SK-N-SH (cell line): Measurements from ENCODE around the gene CCDC138. TPM values are rescaled to one million over a fixed set of nuclear protein-coding genes. Genes with fewer than 3 reads are reported as not detected.

ENCODE experiments used
- CTCF ChIA-PET: fragments of 300-600, 350-600 bp; formaldehyde crosslinking; extraction: SDS; loops from one replicate; lab custom pipeline; 2021; lab: Yijun Ruan, JAX
- POLR2A ChIA-PET: fragments of 350-600 bp; sonication (Branson Sonifier 250); formaldehyde crosslinking; extraction: SDS; loops from one replicate; lab custom pipeline; 2020; ENCODE audit warnings: antibody characterized with exemption, inconsistent platforms; lab: Yijun Ruan, JAX
- DNase-seq: peaks from one replicate; pipeline ENCODE4 v3.0.0; 2012
- H2AFZ ChIP-seq: fragments of 200-600 bp; sonication (generic); 2 replicates; pipeline ENCODE4 v1.8.1; 2016; ENCODE audit warnings: antibody characterized with exemption, mild to moderate bottlenecking, low read depth
- H3F3A ChIP-seq: fragments of 200-600 bp; sonication (generic); replicated peaks from 2 replicates; pipeline ENCODE3; 2016; ENCODE audit warnings: antibody characterized with exemption, mild to moderate bottlenecking; ENCODE audit not compliant: insufficient read depth
- H3K27ac ChIP-seq, 2 experiments: fragments of 200-500 bp in 1 of 2; fragments of 200-600 bp in 1 of 2; sonication (Bioruptor generic) in 1 of 2; sonication (generic), shearing (Covaris generic) in 1 of 2; 2 replicates each; pipeline versions ENCODE4 v1.5.1 to v1.6.1; 2014 to 2016; ENCODE audit warnings: low read depth in 2 of 2, inconsistent platforms in 1 of 2, low read length in 1 of 2, mild to moderate bottlenecking in 1 of 2, mixed read lengths in 1 of 2
- H3K27me3 ChIP-seq: fragments of 200-600 bp; sonication (generic), shearing (Covaris generic); 2 replicates; pipeline ENCODE4 v1.6.1; 2016; ENCODE audit warnings: mixed run types; ENCODE audit not compliant: insufficient read depth
- H3K36me3 ChIP-seq, 2 experiments: fragments of 200-500 bp in 1 of 2; fragments of 200-600 bp in 1 of 2; sonication (Bioruptor generic) in 1 of 2; sonication (generic) in 1 of 2; replicated peaks in 1 of 2; 2 replicates each; pipeline versions ENCODE3 to v1.5.1; 2014 to 2016; ENCODE audit warnings: low read length in 1 of 2, mild to moderate bottlenecking in 1 of 2; ENCODE audit not compliant: insufficient read depth in 2 of 2, control insufficient read depth in 1 of 2
- H3K4me1 ChIP-seq, 2 experiments: fragments of 200-500 bp in 1 of 2; fragments of 200-600 bp in 1 of 2; sonication (Bioruptor generic) in 1 of 2; sonication (generic), shearing (Covaris generic) in 1 of 2; 2 replicates each; pipeline versions ENCODE4 v1.5.1 to v1.6.1; 2014 to 2016; ENCODE audit warnings: low read depth in 1 of 2, low read length in 1 of 2, mixed run types in 1 of 2; ENCODE audit not compliant: insufficient read depth in 2 of 2, control insufficient read depth in 1 of 2
- H3K4me2 ChIP-seq: fragments of 200-600 bp; sonication (generic), shearing (Covaris generic); 2 replicates; pipeline ENCODE4 v1.6.1; 2017; ENCODE audit warnings: mixed run types
- H3K4me3 ChIP-seq, 2 experiments: fragments of 200-500 bp in 1 of 2; fragments of 200-600 bp in 1 of 2; sonication (Bioruptor generic) in 1 of 2; sonication (generic), shearing (Covaris generic) in 1 of 2; 2 replicates each; pipeline versions ENCODE4 v1.5.1 to v1.8.1; 2014 to 2016; ENCODE audit warnings: low read depth in 2 of 2, inconsistent platforms in 1 of 2, low read length in 1 of 2, mild to moderate bottlenecking in 1 of 2, mixed read lengths in 1 of 2, moderate library complexity in 1 of 2
- H3K79me2 ChIP-seq: fragments of 200-600 bp; sonication (generic); 2 replicates; pipeline ENCODE4 v1.8.1; 2017; ENCODE audit warnings: mild to moderate bottlenecking; ENCODE audit not compliant: insufficient read depth
- H3K9ac ChIP-seq: fragments of 200-600 bp; sonication (generic); 2 replicates; pipeline ENCODE4 v1.6.1; 2017; ENCODE audit warnings: mixed run types
- H3K9me2 ChIP-seq: fragments of 200-600 bp; sonication (generic); 2 replicates; pipeline ENCODE4 v1.6.1; 2017; ENCODE audit warnings: mixed run types
- H3K9me3 ChIP-seq: fragments of 200-600 bp; sonication (generic); 2 replicates; pipeline ENCODE4 v1.6.1; 2017; ENCODE audit warnings: mixed run types, mild to moderate bottlenecking, moderate library complexity
- H4K20me1 ChIP-seq: fragments of 200-600 bp; sonication (generic); 2 replicates; pipeline ENCODE4 v1.6.1; 2017; ENCODE audit warnings: mild to moderate bottlenecking, mixed run types; ENCODE audit not compliant: insufficient read depth
- CTCF ChIP-seq: fragments of 200-600 bp; sonication (generic); IDR thresholded peaks from 2 replicates; pipeline ENCODE4 v1.6.1; 2017; ENCODE audit warnings: antibody characterized with exemption, mild to moderate bottlenecking, moderate library complexity
- ELF1 ChIP-seq: IDR thresholded peaks from 2 replicates; pipeline ENCODE4 v1.4.0; 2012
- FOXJ3 ChIP-seq: sonication (generic); formaldehyde crosslinking; IDR thresholded peaks from 2 replicates; pipeline ENCODE4 v1.5.1; 2020; ENCODE audit warnings: mild to moderate bottlenecking, missing genetic modification reagents
- FOXM1 ChIP-seq: IDR thresholded peaks from 2 replicates; pipeline ENCODE4 v1.4.0; 2012; ENCODE audit warnings: low read depth, mild to moderate bottlenecking
- GABPA ChIP-seq: IDR thresholded peaks from 2 replicates; pipeline ENCODE4 v1.4.0; 2012; ENCODE audit warnings: low read depth, mild to moderate bottlenecking
- GATA2 ChIP-seq: sonication (generic); formaldehyde crosslinking; IDR thresholded peaks from 2 replicates; pipeline ENCODE4 v1.5.0; 2020; ENCODE audit warnings: mild to moderate bottlenecking, missing genetic modification reagents
- IRF3 ChIP-seq: fragments of 150-350 bp; IDR thresholded peaks from 2 replicates; pipeline ENCODE4 v1.6.1; 2016; ENCODE audit warnings: mild to moderate bottlenecking, low read depth, low read length
- JUND ChIP-seq: IDR thresholded peaks from 2 replicates; pipeline ENCODE4 v1.4.0; 2012
- MXI1 ChIP-seq: IDR thresholded peaks from 2 replicates; pipeline ENCODE4 v1.6.1; 2012; ENCODE audit warnings: mild to moderate bottlenecking, low read depth, low read length, improper control_type of control experiment
- NFIC ChIP-seq: IDR thresholded peaks from 2 replicates; pipeline ENCODE4 v1.4.0; 2012; ENCODE audit warnings: borderline replicate concordance
- POLR2AphosphoS5 ChIP-seq: IDR thresholded peaks from 2 replicates; pipeline ENCODE4 v1.6.1; 2012; ENCODE audit warnings: low read depth, low read length
- RAD21 ChIP-seq: IDR thresholded peaks from 2 replicates; pipeline ENCODE4 v1.6.1; 2012; ENCODE audit warnings: mild to moderate bottlenecking, low read length
- RCOR1 ChIP-seq: fragments of 150-350 bp; IDR thresholded peaks from 2 replicates; pipeline ENCODE4 v1.6.1; 2017; ENCODE audit warnings: antibody characterized with exemption, low read length
- RFX5 ChIP-seq: IDR thresholded peaks from 2 replicates; pipeline ENCODE4 v1.6.1; 2012; ENCODE audit warnings: mild to moderate bottlenecking, improper control_type of control experiment, low read length
- RXRA ChIP-seq: IDR thresholded peaks from 2 replicates; pipeline ENCODE4 v1.4.0; 2012; ENCODE audit warnings: low read depth, mild to moderate bottlenecking, borderline replicate concordance
- TCF12 ChIP-seq: IDR thresholded peaks from 2 replicates; pipeline ENCODE4 v1.4.0; 2012
- TEAD4 ChIP-seq: IDR thresholded peaks from 2 replicates; pipeline ENCODE4 v1.4.0; 2012; ENCODE audit warnings: mild to moderate bottlenecking, borderline replicate concordance; ENCODE audit not compliant: insufficient read depth
- USF1 ChIP-seq: IDR thresholded peaks from 2 replicates; pipeline ENCODE4 v1.4.0; 2012; ENCODE audit warnings: low read depth, borderline replicate concordance
- WGBS: methylation state at CpG from one replicate; pipeline ENCODE4 v1.1.6; 2017; ENCODE audit warnings: low lambda C conversion rate; 5-methylcytosine and 5-hydroxymethylcytosine counted together
- polyA plus RNA-seq, 3 experiments: library from polyadenylated mRNA; depleted of rRNA; stranded (reverse); fragments of >200 nt; gene quantifications; 2 replicates each; pipeline ENCODE4 v1.2.3, GENCODE V29; 2012
- TF ChIP-seq, protein P1 (sequence below): IDR thresholded peaks from 2 replicates; pipeline ENCODE4; 2012
- TF ChIP-seq, protein P2 (sequence below): IDR thresholded peaks from 2 replicates; pipeline ENCODE4 v1.4.0; 2012; ENCODE audit warnings: low read depth

CCDC138 gene
- polyA plus RNA-seq, 1 of the 3 experiments (the other 2 are of a cell fraction), result 1.2 TPM

DNA sequence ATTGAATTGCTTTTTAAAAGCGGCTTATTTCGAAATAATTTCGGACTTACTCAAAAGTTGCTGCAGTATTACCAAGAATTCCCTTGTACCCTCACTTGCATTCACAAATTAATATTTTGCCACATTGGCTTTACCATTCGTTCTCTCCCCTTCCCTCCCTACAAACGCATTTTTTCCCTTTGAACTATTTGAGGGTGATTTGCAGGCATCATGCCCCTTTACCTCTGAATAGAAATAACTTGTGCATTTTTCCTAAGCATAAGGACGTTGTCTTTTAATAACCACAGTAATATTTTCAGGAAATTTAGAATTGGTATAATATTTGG, 608 bp downstream of the CCDC138 start:
- Histone ChIP-seq H3K9me2 (no peaks in the 10 kb centered on the region), H3F3A (peaks cover 33% of the 10 kb centered on the region), H3K4me3 (peak overlapping the region; percentile 80 to 88), H3K9ac (peak overlapping the region; percentile 78), H3K4me1 (peaks cover 0 to 3% of the 10 kb centered on the region in 2 experiments; a peak in 2 of 4 replicates), H3K27ac (peak overlapping the region; percentile 39 to 81; a peak in 3 of 4 replicates), H2AFZ (peak overlapping the region; percentile 79; the same call in 1 of the 2 replicates), H4K20me1 (no peaks in the 10 kb centered on the region), H3K79me2 (peaks cover 20% of the 10 kb centered on the region), H3K27me3 (no peaks in the 10 kb centered on the region), H3K36me3 (peaks cover 43 to 44% of the 10 kb centered on the region in 2 experiments), H3K9me3 (no peaks in the 10 kb centered on the region), H3K4me2 (peak overlapping the region; percentile 92)
- ChIA-PET POLR2A (no interaction called here), CTCF (no interaction called here)
- TF ChIP-seq POLR2AphosphoS5, result no peak
- TF ChIP-seq, protein P1, sequence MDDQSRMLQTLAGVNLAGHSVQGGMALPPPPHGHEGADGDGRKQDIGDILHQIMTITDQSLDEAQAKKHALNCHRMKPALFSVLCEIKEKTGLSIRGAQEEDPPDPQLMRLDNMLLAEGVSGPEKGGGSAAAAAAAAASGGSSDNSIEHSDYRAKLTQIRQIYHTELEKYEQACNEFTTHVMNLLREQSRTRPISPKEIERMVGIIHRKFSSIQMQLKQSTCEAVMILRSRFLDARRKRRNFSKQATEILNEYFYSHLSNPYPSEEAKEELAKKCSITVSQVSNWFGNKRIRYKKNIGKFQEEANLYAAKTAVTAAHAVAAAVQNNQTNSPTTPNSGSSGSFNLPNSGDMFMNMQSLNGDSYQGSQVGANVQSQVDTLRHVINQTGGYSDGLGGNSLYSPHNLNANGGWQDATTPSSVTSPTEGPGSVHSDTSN, result no peak
- no peak for TF ChIP-seq FOXJ3 (CRISPR knock-in tag)
- no peak for TF ChIP-seq FOXM1
- no peak for TF ChIP-seq GATA2 (CRISPR knock-in tag)
- TF ChIP-seq MXI1, result no peak
- TF ChIP-seq RAD21, result no peak
- TF ChIP-seq ELF1, result no peak
- no peak for TF ChIP-seq CTCF
- no peak for TF ChIP-seq USF1
- TF ChIP-seq GABPA, result no peak
- TF ChIP-seq, protein P2, sequence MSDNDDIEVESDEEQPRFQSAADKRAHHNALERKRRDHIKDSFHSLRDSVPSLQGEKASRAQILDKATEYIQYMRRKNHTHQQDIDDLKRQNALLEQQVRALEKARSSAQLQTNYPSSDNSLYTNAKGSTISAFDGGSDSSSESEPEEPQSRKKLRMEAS, result no peak
- 2% methylated on average over 6 of the region's 6 CpGs for WGBS
- peak; percentile 44 for DNase-seq

GRCh38 chr2:108803045-108803736, 16.6 kb downstream of the CCDC138 start:
- H3F3A ChIP-seq, result no peaks in the 10 kb centered on the region
- no peak for TF ChIP-seq RFX5
- TF ChIP-seq ELF1, result no peak
- no peak for TF ChIP-seq CTCF
- TF ChIP-seq GABPA, result no peak
- TF ChIP-seq IRF3, result no peak
- TF ChIP-seq, protein P2, result no peak
- no peak for TF ChIP-seq TCF12
- TF ChIP-seq TEAD4, result no peak
- TF ChIP-seq POLR2AphosphoS5, result no peak
- no peak for TF ChIP-seq RXRA
- no peak for TF ChIP-seq NFIC
- no peak for TF ChIP-seq RCOR1
- no peak for TF ChIP-seq JUND
- TF ChIP-seq FOXM1, result no peak

More at GRCh38 chr2:108803045-108803736, 16.6 kb downstream of the CCDC138 start:
- Histone ChIP-seq H3K27ac (no peak overlapping the region), H3K9me3 (no peaks in the 10 kb centered on the region), H3K27me3 (no peaks in the 10 kb centered on the region), H3K9me2 (no peaks in the 10 kb centered on the region), H3K79me2 (peaks cover 5% of the 10 kb centered on the region; the same call in 1 of the 2 replicates), H3K9ac (no peak overlapping the region), H3K4me2 (no peak overlapping the region), H4K20me1 (no peaks in the 10 kb centered on the region), H3K36me3 (peaks cover 32 to 46% of the 10 kb centered on the region in 2 experiments), H2AFZ (no peak overlapping the region), H3K4me3 (no peak overlapping the region), H3K4me1 (peaks cover 0 to 14% of the 10 kb centered on the region in 2 experiments; a peak in 2 of 4 replicates)
- POLR2A ChIA-PET, result no interaction called here
- 97% methylated on average over 7 of the region's 7 CpGs for WGBS
- CTCF ChIA-PET, result no interaction called here
- DNase-seq, result no peak
